Hepatocyte (in vitro differentiated cells): Measurements from ENCODE around the gene CAV3.

Source experiments
- EZH2 ChIP-seq: fragments of 200-600 bp; sonication (generic); IDR thresholded peaks from 2 replicates; pipeline ENCODE4 v1.6.1; 2016; ENCODE audit warnings: antibody characterized with exemption, mild to moderate bottlenecking, borderline replicate concordance
- EZH2phosphoT487 ChIP-seq: fragments of 200-600 bp; sonication (generic); IDR thresholded peaks from one replicate; pipeline ENCODE4 v1.6.1; 2018; ENCODE audit warnings: antibody characterized with exemption, mild to moderate bottlenecking, low read depth, moderate library complexity; ENCODE audit not compliant: unreplicated experiment, severe bottlenecking
- TF ChIP-seq, protein P1 (sequence below): fragments of 200-600 bp; sonication (generic); IDR thresholded peaks from 2 replicates; pipeline ENCODE4 v1.5.1; 2016; ENCODE audit warnings: antibody characterized with exemption, mild to moderate bottlenecking; ENCODE audit not compliant: poor library complexity

GRCh38 chr3:8775181-8775580 lies 41.6 kb downstream of the CAV3 start:
- TF ChIP-seq, protein P1, sequence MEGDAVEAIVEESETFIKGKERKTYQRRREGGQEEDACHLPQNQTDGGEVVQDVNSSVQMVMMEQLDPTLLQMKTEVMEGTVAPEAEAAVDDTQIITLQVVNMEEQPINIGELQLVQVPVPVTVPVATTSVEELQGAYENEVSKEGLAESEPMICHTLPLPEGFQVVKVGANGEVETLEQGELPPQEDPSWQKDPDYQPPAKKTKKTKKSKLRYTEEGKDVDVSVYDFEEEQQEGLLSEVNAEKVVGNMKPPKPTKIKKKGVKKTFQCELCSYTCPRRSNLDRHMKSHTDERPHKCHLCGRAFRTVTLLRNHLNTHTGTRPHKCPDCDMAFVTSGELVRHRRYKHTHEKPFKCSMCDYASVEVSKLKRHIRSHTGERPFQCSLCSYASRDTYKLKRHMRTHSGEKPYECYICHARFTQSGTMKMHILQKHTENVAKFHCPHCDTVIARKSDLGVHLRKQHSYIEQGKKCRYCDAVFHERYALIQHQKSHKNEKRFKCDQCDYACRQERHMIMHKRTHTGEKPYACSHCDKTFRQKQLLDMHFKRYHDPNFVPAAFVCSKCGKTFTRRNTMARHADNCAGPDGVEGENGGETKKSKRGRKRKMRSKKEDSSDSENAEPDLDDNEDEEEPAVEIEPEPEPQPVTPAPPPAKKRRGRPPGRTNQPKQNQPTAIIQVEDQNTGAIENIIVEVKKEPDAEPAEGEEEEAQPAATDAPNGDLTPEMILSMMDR, result no peak
- no peak for TF ChIP-seq EZH2phosphoT487
- no peak for TF ChIP-seq EZH2
